ENCODE results near the gene ULK4.
"Not testable (repeated sequence)": the region's sequence is repeated elsewhere in the genome, so short reads cannot be mapped to it uniquely, and the experiment has no call there.

The ULK4 gene

DNA sequence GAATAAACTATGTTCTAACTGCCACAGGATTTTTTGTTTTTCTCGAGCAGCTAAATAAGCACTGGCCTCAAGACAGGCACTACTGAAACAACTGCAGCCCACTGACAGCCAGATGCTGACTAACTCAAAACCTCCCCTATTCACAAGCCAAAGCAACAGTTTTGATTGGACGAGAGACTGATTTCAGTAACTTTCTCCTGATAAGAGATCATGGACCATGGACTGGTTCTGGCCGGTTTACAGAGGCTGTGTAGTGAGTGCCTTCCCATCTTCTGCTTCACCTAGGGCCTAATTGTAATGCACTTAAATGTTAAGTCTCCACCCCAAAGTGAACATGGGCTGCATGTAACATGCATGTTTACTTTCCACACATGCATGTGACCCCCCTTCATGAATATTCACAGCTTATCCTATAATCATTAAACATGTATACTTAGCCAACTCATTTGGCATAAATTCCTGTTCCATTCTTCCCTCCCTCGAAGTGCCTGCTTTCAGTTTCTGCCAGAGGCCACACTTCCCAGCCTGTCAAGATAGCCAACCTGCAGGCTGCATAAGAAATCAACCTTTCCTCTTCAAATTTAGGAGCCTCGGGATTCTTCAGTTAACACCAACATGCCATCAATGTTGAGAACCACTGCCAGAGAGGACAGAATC, 108.2 kb downstream of the ULK4 start:
- no peak overlapping the region for H3K4me3 ChIP-seq (ENCODE audit: low read depth, low read length)
- no peak for DNase-seq (ENCODE audit: low read depth)
- TF ChIP-seq CTCF (IDR thresholded peaks at IDR 0.05; ENCODE audit: control insufficient read depth, extremely low read depth, insufficient read depth) = no peak

DNA sequence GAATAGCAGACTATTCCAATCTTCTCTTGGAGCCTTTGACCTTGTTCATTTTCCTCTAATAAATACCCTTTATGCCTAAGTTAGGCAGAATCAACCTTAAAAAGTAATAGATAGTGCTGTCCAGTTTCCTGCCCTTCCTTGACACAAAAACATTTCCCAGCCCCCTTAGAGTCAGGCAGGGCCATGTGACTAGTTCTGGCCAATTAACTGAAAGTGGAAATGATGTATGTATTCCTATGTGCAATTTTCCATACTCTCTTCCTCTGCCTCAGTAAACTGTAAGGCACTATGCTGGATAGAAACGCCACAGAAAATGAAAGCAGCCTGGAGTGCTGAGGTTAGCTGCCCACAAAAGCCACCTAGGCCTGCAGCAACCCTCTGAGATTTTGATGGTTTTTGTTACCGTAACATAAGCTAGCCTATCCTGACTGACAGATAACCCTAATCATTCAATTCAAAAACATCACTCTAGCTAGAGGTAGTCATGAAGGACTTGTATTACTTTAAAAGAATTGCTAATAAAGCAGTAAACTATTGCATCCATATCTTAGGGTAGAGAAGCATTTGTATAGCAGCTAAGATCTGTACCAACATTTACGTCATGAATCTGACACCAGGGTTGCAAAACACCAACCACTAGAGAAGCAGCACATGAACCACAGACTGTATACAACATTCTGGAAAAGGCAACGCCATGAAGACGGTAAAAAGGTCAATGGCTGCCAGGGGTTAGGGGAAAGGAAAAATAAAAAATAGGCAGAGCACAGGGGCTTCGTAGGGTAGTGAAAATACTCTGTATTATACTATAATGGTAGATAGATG, 112.9 kb downstream of the ULK4 start:
- no peak overlapping the region for H3K4me3 ChIP-seq (ENCODE audit: low read depth, low read length)
- DNase-seq (ENCODE audit: low read depth) = no peak

DNA sequence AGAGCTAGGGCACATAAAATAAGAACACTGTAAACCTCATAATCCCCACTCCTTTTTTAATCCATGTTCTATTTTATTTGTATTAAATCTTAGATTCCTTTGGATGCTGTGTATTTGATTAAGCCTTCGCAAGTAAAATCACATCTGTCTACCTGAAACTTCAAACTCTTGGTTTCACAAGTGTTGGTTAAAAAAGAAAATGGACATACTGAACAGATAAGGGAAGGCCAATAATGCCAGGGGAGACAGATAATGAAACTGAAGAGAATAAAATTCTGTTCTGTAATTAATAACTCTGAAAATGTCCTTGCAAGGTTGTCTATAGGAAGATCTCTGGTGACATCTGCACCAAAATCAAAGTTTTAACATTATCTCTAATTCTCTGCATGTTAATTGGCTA, 114.2 kb downstream of the ULK4 start:
- TF ChIP-seq CTCF (IDR thresholded peaks at IDR 0.05; ENCODE audit: control insufficient read depth, extremely low read depth, insufficient read depth) = no peak
- no peak overlapping the region for H3K4me3 ChIP-seq (ENCODE audit: low read depth, low read length)
- DNase-seq (ENCODE audit: low read depth) = no peak

More for the DNA sequence above, 112.9 kb downstream of the ULK4 start:
- TF ChIP-seq CTCF (IDR thresholded peaks at IDR 0.05; ENCODE audit: control insufficient read depth, extremely low read depth, insufficient read depth) = no peak

DNA sequence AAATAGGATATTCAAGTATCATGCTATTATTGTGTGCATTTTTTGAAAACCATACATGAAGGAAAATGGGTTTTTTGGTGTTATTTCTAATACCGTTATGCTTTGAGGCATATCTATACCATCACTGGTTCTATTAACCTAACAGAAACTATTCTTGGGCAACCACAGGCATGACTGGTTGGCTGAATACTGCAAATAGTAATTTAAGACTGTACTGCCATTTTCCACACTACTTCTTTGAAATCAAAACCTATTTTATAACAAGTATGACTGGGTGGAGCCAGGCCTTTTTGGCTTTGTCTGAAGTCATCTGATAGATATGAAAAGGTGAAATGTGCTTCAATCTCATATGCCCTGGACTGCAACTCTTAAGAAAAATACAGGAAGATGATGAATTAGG, 115.1 kb downstream of the ULK4 start:
- no peak for DNase-seq (ENCODE audit: low read depth)
- no peak for TF ChIP-seq CTCF (IDR thresholded peaks at IDR 0.05; ENCODE audit: control insufficient read depth, extremely low read depth, insufficient read depth)
- no peak overlapping the region for H3K4me3 ChIP-seq (ENCODE audit: low read depth, low read length)

DNA sequence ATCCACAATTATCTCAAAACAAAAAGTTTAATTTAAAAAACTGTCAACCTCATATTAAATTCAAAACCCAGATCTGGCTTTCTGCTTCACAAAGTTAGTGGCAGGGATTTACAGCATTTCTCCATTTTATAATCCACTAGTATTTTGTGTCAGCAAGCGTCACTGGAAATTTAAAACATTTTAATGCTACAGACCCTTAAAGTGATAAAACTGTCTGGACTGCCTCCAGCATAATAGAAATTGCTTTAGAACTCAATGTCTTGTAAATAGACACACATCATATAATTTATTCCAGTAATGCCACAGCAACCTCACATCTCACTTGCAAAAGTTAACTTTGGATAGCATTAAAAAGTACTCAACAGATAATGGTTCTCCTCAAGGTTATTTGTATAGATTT, 116.1 kb downstream of the ULK4 start:
- DNase-seq (ENCODE audit: low read depth) = no peak
- TF ChIP-seq CTCF (IDR thresholded peaks at IDR 0.05; ENCODE audit: control insufficient read depth, extremely low read depth, insufficient read depth) = no peak
- no peak overlapping the region for H3K4me3 ChIP-seq (ENCODE audit: low read depth, low read length)

DNA sequence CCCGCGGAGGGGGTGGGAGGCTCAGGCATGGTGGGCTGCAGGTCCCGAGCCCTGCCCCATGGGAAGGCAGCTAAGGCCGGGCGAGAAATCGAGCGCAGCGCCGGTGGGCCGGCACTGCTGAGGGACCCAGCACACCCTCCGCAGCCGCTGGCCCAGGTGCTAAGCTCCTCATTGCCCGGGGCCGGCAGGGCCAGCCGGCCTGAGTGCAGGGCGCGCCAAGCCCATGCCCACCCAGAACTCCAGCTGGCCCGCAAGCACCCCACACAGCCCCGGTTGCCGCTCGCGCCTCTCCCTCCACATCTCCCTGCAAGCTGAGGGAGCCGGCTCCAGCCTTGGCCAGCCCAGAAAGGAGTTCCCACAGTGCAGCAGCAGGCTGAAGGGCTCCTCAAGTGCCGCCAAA, 117.6 kb downstream of the ULK4 start:
- H3K4me3 ChIP-seq (ENCODE audit: low read depth, low read length); DNase-seq (ENCODE audit: low read depth): not testable (repeated sequence)

GRCh38 chr3:41840936-41841668, 120.8 kb downstream of the ULK4 start:
- H3K4me3 ChIP-seq (ENCODE audit: low read depth, low read length); DNase-seq (ENCODE audit: low read depth): not testable (repeated sequence)

Data from LNCaP clone FGC (cell line).